Fibroblast of gingiva (primary cell): Measurements from ENCODE around the gene E2F1.

ENCODE experiments used
- DNase-seq: peaks from one replicate; pipeline ENCODE4 v3.0.0-alpha.2; 2011; ENCODE audit warnings: low read depth

The E2F1 gene

GRCh38 chr20:33687370-33687915 is 1.3 kb upstream of the E2F1 start:
- DNase-seq: no peak

GRCh38 chr20:33686984-33687366 is 790 bp upstream of the E2F1 start:
- no peak for DNase-seq

- no peak for DNase-seq
Observed at GRCh38 chr20:33685328-33686099, 671 bp downstream of the E2F1 start.

GRCh38 chr20:33684533-33685327 is 1.5 kb downstream of the E2F1 start:
- no peak for DNase-seq

GRCh38 chr20:33681728-33682353 is 4.3 kb downstream of the E2F1 start:
- no peak for DNase-seq

GRCh38 chr20:33681288-33681687 is 4.9 kb downstream of the E2F1 start:
- DNase-seq: no peak

GRCh38 chr20:33680686-33681085 is 5.5 kb downstream of the E2F1 start:
- peak; percentile 86 for DNase-seq

- no peak for DNase-seq
Observed at GRCh38 chr20:33679758-33680485, 6.3 kb downstream of the E2F1 start.

- DNase-seq: no peak
Observed at GRCh38 chr20:33677991-33678702, 8.0 kb downstream of the E2F1 start.

GRCh38 chr20:33676652-33677645 is 9.2 kb downstream of the E2F1 start:
- no peak for DNase-seq

GRCh38 chr20:33676121-33676520 is 10.1 kb downstream of the E2F1 start:
- no peak for DNase-seq

- peak; percentile 86 for DNase-seq
Observed at GRCh38 chr20:33675136-33675959, 10.8 kb downstream of the E2F1 start.

- DNase-seq: peak; percentile 78
Observed at GRCh38 chr20:33674294-33675135, 11.7 kb downstream of the E2F1 start, which contains the start of gene NECAB3. Gene NECAB3 (minus strand): TSS chr20:33674428. CDS start chr20:33674352, 76 bp downstream.

- DNase-seq: no peak
Observed at GRCh38 chr20:33673410-33674293, 12.5 kb downstream of the E2F1 start.

GRCh38 chr20:33673114-33673409 is 13.1 kb downstream of the E2F1 start:
- no peak for DNase-seq

- DNase-seq: no peak
Observed at GRCh38 chr20:33672426-33673113, 13.6 kb downstream of the E2F1 start.
